Astrocyte of the spinal cord (primary cell): ENCODE results near the gene TIMM10B.
A peak's percentile ranks its signal among the peaks of the same experiment; 100 is the strongest.

Source experiments
- DNase-seq: peaks from one replicate; pipeline ENCODE4 v3.0.0; 2011; ENCODE audit warnings: low read depth, low spot score
- H3K4me3 ChIP-seq: 2 replicates; pipeline ENCODE4 v1.5.1; 2011; ENCODE audit warnings: low read depth, mild to moderate bottlenecking, low read length, moderate library complexity
- in situ Hi-C: cut with HindIII; loops from 2 replicates; pipeline ENCODE4 v1.10.0; 2017; ENCODE audit warnings: low sequenced_read_pairs
- TF ChIP-seq, protein P1 (sequence below): IDR thresholded peaks from 2 replicates; pipeline ENCODE4 v1.5.1; 2012; ENCODE audit warnings: low read depth, mild to moderate bottlenecking, low read length, inconsistent platforms

TIMM10B gene

DNA sequence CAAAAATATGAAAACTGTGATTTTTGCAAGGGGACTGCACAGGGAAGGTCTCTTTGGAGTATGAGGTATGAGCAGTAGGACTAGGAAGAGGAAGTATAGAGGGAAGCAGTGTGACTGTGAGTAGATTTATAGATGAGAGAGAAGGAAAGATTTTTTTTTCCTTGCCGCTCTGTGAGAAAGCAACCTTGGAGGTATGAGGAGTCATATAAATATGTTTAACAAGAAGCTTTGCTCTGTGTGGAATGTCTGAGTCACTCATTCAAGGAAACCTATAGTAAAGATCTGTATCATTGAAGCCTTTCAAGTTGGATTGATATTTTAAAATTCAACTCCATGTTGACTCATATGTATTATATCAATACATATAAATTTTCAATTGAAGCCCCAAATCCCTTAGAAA lies 42.0 kb downstream of the TIMM10B start:
- TF ChIP-seq, protein P1, sequence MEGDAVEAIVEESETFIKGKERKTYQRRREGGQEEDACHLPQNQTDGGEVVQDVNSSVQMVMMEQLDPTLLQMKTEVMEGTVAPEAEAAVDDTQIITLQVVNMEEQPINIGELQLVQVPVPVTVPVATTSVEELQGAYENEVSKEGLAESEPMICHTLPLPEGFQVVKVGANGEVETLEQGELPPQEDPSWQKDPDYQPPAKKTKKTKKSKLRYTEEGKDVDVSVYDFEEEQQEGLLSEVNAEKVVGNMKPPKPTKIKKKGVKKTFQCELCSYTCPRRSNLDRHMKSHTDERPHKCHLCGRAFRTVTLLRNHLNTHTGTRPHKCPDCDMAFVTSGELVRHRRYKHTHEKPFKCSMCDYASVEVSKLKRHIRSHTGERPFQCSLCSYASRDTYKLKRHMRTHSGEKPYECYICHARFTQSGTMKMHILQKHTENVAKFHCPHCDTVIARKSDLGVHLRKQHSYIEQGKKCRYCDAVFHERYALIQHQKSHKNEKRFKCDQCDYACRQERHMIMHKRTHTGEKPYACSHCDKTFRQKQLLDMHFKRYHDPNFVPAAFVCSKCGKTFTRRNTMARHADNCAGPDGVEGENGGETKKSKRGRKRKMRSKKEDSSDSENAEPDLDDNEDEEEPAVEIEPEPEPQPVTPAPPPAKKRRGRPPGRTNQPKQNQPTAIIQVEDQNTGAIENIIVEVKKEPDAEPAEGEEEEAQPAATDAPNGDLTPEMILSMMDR: no peak
- no peak overlapping the region for H3K4me3 ChIP-seq
- DNase-seq: peak; percentile 53
- in situ Hi-C loops: no loop called here

DNA sequence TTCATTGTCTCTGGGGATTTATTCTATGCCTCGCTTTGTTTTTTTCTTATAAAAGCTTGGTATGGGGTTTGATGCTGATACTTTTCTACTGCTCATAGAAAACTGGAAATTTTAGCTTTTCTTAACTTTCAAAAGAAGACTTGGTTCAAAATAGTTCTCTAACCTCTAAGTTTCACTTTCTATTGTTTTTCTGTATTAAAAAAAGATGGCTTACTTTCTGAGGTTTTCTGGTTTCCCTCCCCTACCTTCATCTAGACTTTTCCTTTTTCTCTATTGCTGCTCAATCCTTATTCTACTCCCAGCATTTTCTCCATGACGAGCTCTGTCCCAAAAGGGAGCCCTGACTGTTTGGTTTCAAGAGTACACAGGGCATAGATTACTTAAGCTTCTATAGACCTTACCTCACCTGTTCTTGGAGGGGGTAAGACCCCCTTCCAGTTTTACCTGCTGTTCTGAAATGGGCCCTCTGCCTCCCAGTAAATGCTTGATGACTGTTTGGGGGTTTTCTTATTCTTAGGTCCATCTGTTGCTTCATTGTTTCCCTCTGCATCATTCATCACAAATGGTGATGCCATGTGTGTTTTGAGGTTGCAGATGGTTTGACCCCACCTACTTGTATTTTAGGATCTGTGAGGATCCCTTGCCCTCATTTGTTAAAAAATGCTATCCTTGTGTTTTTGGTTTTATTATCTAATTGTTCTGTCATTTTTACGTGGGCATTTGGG lies 45.3 kb downstream of the TIMM10B start:
- H3K4me3 ChIP-seq: no peak overlapping the region
- no peak for DNase-seq
- TF ChIP-seq, protein P1: no peak
- in situ Hi-C loops: no loop called here

DNA sequence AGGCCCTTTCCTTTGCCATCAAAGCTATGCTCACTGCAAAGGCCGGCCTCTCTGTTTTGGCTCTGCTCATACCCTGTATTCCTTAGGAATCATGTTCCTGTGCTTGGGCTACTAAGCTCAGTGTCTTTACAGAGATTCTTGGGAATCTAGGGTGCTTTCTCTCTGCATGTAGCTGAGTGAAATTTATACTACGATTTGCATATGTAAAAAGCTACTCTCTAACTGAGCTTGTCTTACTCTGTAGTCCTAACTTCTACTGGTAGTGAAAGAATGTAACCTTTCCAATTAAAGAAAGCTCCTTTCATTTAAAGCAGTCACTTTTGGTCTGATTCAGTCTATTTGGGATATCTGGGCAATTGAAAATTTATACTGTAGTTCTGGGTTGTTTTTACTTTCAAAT lies 48.0 kb downstream of the TIMM10B start:
- H3K4me3 ChIP-seq: no peak overlapping the region
- TF ChIP-seq, protein P1: no peak
- no peak for DNase-seq
- in situ Hi-C loops: no loop called here

DNA sequence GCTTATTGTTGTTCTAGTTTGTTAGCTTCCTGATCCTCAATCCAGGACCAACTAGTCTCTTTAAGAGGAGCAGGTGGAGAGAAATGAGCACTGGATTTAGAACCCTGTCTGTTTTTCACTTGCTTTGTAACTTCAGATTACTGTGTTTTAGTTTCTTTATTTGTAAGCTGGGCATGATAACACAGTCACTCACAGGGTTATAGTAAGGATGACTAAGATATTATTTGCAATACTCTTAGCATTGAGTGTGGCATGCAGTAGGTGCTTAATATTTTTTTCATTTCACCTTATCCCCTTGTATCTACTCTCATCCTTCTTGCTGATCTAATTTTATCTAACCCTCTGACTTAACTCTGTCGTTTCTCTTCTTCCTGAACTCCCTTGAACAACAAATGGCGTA lies 49.5 kb downstream of the TIMM10B start:
- DNase-seq: no peak
- H3K4me3 ChIP-seq: no peak overlapping the region
- in situ Hi-C loops: no loop called here
- TF ChIP-seq, protein P1: no peak

DNA sequence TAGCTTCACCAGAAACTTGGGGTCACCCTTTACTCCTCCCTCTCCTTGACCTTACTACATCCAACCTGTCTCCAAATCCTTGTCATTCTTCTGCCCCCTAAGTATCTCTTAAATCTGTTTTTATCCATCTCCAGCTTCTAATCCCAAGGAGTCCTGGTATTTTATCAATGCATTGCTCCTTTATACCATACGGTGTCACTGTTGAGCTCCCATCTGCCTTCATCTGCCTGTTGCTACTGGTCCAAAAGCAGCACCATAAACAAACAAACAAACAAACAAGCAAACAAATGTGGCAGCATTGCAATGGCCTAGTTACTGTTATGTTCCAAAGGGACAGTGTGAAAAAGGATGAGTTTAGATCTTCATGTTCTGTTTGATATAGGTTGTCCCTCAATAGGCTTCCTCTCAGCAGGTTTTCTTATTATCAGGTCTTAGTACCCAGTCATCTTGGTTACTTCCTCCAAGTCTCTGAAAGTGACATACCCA lies 50.0 kb downstream of the TIMM10B start:
- DNase-seq: peak; percentile 47
- H3K4me3 ChIP-seq: no peak overlapping the region
- TF ChIP-seq, protein P1: peak; percentile 78
- in situ Hi-C loops: no loop called here
